ENCODE measurements around the gene IMMP2L.

DNA sequence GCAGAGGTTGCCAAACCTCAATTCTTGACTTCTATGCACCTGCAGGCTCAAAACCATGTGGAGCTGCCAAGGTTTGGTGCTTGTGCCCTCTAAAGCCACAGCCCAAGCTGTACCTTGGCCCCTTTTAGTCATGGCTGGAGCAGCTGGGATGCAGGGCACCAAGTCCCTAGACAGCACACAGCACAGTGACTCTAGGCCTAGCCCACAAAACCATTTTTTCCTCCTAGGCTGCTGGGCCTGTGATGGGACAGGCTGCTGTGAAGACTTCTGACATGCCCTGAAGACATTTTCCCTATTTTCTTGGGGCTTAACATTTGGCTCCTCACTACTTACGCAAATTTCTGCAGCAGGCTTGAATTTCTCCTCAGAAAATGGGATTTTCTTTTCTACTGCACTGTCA lies 499.1 kb downstream of the IMMP2L start:
- TF ChIP-seq REST (IDR thresholded peaks at IDR 0.05; ENCODE audit: insufficient read depth in 1 of 2, low read depth in 2 of 2, low read length in 2 of 2) = no peak
- no peak for TF ChIP-seq TAF1 (IDR thresholded peaks at IDR 0.05; ENCODE audit: borderline replicate concordance, insufficient read depth, low read length)
- no peak for TF ChIP-seq POLR2AphosphoS5 (IDR thresholded peaks at IDR 0.05; ENCODE audit: low read depth, low read length)
- TF ChIP-seq SIN3A (IDR thresholded peaks at IDR 0.05; ENCODE audit: borderline replicate concordance, insufficient read depth, low read length) = no peak
- TF ChIP-seq FOXP2 (optimal IDR thresholded peaks at IDR 0.05; ENCODE audit: borderline replicate concordance, extremely low read depth, extremely low read length, insufficient read depth) = no peak
